ENCODE data around the gene DAB2IP.

The DAB2IP gene

GRCh38 chr9:121648799-121649198 is 2.6 kb upstream of the DAB2IP start:
- in situ Hi-C loops (cut with MboI; ENCODE audit: low sequenced_read_pairs, unreplicated experiment): no loop called here
- TF ChIP-seq CTCF (IDR thresholded peaks at IDR 0.05; ENCODE audit: borderline replicate concordance, control extremely low read depth, extremely low read depth, insufficient read depth, missing control alignments): no peak
- DNase-seq (ENCODE audit: low spot score): no peak

- in situ Hi-C loops (cut with MboI; ENCODE audit: low sequenced_read_pairs, unreplicated experiment): no loop called here
- no peak for DNase-seq (ENCODE audit: low spot score)
- TF ChIP-seq CTCF (IDR thresholded peaks at IDR 0.05; ENCODE audit: borderline replicate concordance, control extremely low read depth, extremely low read depth, insufficient read depth, missing control alignments): no peak
These were observed 1.8 kb upstream of the DAB2IP start for GRCh38 chr9:121649476-121650216.

GRCh38 chr9:121650217-121651007 is 1.0 kb upstream of the DAB2IP start:
- no peak for TF ChIP-seq CTCF (IDR thresholded peaks at IDR 0.05; ENCODE audit: borderline replicate concordance, control extremely low read depth, extremely low read depth, insufficient read depth, missing control alignments)

GRCh38 chr9:121651008-121651294 is 483 bp upstream of the DAB2IP start:
- no peak for DNase-seq (ENCODE audit: low spot score)
- no peak for TF ChIP-seq CTCF (IDR thresholded peaks at IDR 0.05; ENCODE audit: borderline replicate concordance, control extremely low read depth, extremely low read depth, insufficient read depth, missing control alignments)
- in situ Hi-C loops (cut with MboI; ENCODE audit: low sequenced_read_pairs, unreplicated experiment): no loop called here

More at GRCh38 chr9:121650217-121651007, 1.0 kb upstream of the DAB2IP start:
- DNase-seq (ENCODE audit: low spot score): no peak
- in situ Hi-C loops (cut with MboI; ENCODE audit: low sequenced_read_pairs, unreplicated experiment): no loop called here

GRCh38 chr9:121652021-121652837 is 795 bp downstream of the DAB2IP start:
- TF ChIP-seq CTCF (IDR thresholded peaks at IDR 0.05; ENCODE audit: borderline replicate concordance, control extremely low read depth, extremely low read depth, insufficient read depth, missing control alignments): no peak
- in situ Hi-C loops (cut with MboI; ENCODE audit: low sequenced_read_pairs, unreplicated experiment): no loop called here
- DNase-seq (ENCODE audit: low spot score): no peak

GRCh38 chr9:121652838-121653231 is 1.4 kb downstream of the DAB2IP start:
- TF ChIP-seq CTCF (IDR thresholded peaks at IDR 0.05; ENCODE audit: borderline replicate concordance, control extremely low read depth, extremely low read depth, insufficient read depth, missing control alignments): no peak
- no peak for DNase-seq (ENCODE audit: low spot score)
- in situ Hi-C loops (cut with MboI; ENCODE audit: low sequenced_read_pairs, unreplicated experiment): no loop called here

Measured in GM13976 (cell line).